Left renal cortex interstitium (tissue), 4 donors: ENCODE data around the gene RAB33A. TPM values are rescaled to one million over a fixed set of nuclear protein-coding genes. Genes with fewer than 3 reads are reported as not detected.

Experiments used
- DNase-seq, 4 donors: peaks; one replicate each; pipeline ENCODE4 v3.0.0-alpha.2; 2013; ENCODE audit warnings: low read depth in 4 of 4, low spot score in 2 of 4, missing footprints in 1 of 4
- polyA plus RNA-seq, 4 donors: library from polyadenylated mRNA; unstranded; fragments of 120-200 nt; gene quantifications; one replicate each; pipeline ENCODE4 v1.2.1, GENCODE V29; 2013; ENCODE audit not compliant: insufficient read length in 4 of 4

The RAB33A gene
- polyA plus RNA-seq, 4 donors: 0.51 to 0.96 (median 0.76) TPM

DNA sequence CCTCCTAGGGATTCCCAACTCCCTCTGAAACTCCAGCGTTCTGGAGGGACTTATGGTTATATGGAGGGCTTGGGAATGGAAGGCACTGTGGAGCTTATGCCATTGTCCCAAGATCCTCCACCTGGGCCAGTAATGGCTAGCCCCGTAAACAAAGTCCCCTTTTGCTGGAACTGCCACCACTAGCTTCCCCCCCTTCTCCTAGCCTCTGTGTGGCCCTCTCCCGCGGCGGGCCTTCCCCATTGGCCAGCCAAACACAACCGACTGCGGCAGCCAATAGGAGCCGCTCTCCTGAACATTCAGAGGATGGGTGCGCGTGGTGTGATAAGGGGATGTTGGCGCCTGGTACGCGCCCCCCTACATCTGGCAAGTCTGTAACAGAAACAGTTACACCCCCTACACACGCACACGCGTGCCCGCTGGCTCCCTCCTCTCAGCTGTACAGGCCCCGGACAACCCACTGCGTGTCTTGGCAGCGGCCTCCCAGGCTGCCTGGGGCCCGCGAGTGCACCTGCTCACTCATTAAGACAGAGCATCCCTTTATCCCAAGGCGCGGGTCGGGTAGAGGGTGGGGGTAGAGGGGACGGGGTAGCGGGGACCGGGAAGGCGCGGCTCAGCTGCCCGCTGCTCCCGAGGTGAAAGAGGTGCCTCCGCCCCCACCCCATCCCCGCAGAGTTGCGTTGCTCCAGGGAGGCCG is 863 bp upstream of the RAB33A start:
- no peak for DNase-seq

DNA sequence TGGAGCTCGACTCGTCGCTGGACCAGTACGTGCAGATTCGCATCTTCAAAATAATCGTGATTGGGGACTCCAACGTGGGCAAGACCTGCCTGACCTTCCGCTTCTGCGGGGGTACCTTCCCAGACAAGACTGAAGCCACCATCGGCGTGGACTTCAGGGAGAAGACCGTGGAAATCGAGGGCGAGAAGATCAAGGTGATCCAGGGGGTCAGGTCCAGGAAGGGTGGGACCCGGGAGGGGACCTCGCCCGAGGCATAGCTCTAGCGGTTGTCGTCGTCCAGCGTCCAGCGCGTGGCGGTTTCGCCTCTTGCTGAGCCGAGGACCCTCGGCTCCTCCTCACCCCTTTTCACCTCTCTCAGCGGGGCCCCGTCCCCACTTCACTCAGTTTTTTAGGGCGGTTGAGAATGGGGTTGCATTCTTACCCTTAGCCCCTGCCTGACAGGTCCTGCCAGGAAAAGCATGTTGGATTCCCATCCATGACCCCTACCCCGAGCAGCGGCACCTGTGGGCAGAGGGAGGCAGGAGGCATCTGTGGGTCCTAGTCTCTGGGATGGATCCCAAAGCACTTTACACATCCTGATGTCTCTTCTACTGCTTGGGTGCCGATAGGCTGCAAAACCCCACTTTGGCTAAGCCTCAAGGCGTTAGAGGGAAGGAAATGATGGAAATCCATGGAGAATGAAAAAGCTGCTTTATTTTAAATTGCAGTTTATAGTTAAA is 524 bp downstream of the RAB33A start:
- no peak for DNase-seq

DNA sequence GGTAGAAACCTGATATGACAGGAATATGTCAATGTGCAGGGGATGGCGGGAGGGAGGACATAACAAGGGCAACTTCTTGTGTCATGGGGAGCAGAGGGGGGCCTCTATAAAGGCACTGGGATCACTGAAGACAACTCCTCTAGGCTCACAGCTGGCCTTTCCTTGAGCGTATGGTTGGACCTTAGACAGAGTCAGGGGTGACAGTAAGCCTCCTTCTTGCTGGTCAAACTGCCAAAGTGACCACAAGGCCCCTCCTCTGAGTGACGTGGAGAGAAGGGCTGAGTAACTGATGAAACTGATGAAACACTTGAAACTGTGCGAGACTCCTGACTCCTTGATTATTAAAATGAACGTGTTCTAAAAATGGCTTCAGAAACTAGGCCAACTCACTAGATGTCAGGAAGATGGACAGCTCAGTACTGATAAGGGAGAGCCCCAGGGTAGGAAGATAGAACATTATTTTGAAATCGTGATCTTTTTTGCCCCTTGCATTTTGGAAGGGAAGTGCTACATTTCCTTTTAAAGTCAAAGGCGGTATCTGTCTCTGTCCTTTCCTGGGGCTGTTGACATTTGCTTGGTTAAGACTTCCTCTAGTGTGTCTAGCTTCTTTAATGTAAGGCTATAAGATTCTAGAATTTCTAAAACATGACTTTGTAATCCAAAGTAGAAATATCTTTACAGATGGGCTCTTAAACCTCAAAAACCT is 1.6 kb downstream of the RAB33A start:
- no peak for DNase-seq

DNA sequence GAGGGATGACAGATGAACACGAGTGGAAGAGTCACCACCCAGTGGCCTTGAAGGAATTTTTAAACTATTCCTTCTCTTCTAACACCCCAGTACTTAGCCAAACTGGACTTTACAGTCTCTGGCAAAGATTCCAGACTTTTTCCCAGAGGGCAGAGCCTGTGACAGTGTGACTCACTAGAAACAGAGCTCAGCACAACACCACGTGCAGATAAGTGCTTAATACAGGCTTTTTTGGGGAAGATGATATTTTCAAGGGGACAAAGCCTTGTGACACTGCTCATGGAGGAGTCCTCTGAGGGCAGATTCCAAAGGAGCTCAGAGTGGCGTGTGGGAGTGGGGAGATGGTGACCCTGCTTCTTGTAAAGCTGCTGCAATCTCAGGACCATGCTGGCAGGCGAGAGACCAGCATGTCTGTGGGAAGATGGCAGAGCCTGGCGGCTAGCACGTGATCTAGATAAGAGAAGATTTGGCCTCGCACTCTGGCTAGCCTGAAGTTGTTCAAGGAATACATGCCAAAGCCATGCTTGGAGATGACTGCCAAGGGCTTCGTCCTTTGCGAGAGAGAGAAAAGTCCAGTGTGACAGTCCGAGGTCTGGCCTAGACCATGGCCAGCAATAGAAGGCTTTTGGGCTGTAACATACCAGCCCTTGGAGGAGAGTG is 2.4 kb downstream of the RAB33A start:
- DNase-seq: no peak

DNA sequence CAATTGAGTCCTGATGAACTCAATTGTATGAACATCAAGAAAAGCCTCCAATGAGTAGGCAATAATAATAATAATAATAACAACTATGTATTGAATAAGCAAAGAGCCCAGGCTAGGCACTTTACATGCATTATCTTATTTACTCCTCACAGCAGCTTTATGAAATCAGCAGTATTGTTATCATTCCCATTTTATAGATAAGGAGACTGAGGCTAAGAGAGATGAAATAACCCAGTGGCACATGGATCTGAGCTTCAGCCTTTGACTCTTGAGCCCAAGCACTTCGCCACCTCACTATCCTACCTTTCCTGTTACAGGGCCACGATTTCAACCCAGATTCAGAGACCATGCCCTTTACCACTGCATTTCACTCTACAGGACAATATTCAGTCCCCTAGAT is 3.2 kb downstream of the RAB33A start:
- DNase-seq: no peak

DNA sequence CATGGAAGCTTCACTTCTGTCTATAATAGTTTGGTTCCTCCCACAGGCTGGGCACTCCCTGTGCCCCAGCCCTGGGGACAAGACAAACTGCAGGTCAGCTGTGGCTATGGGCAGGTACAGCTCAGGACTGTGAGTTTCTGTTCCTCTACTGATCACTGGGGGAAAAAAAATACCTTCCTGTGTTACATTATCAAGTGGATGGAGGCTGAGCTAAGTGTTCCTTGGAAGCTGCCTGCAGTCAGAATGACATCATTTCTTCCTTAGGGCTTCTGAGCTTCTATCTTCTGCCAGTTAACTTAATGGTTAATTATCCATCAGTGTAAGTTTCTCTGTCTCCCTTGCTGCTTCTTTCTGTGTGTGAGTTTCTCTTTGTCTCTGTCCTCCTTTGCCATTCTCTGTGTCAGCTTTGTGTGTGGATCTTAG is 4.6 kb downstream of the RAB33A start:
- no peak for DNase-seq

DNA sequence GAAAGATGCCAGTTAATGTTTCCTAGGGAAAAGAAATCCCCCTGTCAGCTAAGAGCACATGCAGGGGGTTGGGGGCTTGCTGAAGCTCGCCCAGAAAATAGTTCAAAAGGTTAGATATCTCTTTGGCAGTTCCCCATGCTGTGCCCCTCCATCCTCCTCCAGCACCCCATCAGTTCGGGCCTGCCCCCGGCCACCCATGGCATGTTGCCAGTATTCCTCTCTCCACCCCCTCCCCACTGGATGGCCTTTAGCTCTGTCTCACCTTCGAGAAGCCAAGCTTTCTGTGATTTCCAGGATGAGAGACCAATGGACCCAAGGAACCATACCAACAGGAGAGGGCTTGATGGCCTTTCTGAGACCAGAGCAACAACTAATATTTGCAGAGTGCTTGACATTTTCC is 5.2 kb downstream of the RAB33A start:
- DNase-seq: no peak

DNA sequence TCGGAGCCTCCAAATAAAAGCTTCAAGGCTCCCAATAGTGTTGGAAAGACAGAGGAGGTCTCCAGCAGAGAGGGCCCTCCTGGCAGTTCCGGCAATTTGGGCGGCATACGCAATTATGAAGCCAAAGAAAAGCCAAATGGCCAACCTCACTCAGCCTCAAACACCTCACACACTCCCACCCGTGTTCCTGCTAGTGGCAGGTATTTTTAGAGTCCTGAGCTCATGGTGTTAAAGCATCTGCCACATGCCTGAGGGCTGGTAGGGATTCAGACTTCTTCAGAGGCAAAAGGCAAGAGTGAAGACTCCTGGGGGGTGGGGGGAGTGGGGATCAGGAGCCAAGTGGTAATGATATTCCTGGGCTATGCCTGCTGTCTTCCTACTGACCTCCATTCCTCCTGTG is 7.4 kb downstream of the RAB33A start:
- no peak for DNase-seq

DNA sequence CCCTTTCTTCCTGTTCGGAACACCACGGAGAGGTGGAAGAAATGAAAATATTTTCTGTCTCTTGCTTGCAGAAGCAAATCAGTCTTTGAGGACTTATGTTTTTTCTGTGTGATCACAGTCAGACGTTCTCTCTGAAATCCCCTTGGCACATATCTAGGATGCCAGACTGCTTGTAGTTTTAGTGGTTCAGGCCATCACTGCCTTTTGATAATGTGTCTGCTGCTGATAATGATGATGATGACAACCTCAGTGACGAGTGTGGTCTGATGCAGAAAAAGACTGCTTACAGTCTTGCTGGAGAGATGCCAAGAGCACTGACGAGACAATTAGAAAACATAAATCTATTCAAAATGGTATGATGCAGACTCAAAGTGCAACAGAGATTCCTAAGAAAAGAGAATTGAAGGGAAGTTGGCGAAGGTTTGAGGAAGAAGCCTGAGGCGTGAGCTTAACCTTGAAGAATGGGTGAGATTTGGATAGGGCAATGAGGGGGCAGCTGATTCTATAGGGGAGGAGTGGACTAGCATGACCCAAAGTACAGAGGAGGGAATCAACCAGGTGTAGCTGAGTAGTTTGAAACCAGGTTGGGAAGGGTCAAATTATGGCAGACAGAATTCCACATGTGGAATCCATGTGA is 7.9 kb downstream of the RAB33A start:
- DNase-seq: no peak

DNA sequence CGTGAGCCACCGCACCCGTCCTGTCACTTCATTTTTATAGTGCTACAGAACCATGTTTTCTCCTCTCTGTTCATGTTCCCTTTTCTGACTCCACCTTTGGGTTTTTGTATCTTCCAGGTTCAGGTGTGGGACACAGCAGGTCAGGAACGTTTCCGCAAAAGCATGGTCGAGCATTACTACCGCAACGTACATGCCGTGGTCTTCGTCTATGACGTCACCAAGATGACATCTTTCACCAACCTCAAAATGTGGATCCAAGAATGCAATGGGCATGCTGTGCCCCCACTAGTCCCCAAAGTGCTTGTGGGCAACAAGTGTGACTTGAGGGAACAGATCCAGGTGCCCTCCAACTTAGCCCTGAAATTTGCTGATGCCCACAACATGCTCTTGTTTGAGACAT is 12.4 kb downstream of the RAB33A start:
- DNase-seq: no peak

DNA sequence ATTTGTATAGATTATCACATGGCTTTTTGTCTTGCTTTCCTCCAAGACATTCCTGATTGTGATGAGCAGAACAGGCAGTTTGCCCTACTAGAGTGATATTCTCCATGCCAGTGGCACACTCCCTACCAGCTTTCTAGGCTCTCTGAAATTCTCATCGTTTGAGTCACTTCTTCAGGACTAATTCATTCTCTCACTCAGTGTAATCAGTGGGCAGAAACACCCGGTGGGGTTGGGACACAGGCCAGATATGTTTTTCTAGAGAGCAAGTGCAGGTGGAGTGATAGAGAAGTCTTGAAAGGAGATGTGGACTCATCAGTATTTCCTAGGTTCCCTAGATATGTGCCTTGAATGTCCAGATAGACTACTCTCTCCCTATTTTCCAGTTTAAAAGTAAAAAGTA is 13.1 kb downstream of the RAB33A start:
- DNase-seq: no peak

DNA sequence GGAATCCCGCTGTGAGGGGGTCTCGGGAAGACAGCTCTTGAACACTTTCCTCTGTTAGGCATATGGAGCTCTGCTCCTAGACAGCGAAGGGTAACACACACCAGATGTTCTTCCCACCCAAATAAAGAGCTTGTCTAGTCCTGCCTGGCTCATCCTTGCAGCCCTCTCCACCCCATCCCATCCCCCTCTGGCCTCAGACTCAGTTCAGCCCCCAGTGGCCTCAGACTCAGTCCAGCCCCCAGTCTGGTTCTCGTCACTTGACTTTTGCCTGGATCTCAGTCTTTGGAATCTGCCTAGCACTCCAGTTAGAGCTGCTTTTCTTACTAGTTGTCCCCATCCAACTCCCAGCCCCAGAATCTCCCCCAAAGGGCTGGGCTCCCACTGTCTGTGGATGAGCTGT is 14.9 kb downstream of the RAB33A start:
- DNase-seq: no peak

DNA sequence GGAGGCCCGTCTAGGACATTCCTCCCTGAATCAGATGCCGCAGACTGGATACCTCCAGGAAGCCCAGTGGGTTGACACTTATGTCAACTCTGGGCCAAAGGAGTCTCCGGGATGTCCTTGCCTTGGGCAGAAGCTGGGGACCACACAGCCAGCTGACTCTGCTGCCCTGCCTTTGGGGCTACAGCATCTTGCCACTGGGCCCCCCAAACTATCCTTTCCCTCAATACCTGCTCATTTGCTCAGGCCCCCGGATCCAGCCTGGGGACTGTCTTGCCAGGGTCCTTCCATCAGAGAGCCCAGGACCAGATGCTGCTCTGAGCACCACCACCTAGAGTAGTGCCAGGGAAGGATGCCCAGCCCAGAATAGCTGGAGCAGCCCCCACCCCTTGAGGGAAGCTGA is 19.0 kb downstream of the RAB33A start:
- no peak for DNase-seq

DNA sequence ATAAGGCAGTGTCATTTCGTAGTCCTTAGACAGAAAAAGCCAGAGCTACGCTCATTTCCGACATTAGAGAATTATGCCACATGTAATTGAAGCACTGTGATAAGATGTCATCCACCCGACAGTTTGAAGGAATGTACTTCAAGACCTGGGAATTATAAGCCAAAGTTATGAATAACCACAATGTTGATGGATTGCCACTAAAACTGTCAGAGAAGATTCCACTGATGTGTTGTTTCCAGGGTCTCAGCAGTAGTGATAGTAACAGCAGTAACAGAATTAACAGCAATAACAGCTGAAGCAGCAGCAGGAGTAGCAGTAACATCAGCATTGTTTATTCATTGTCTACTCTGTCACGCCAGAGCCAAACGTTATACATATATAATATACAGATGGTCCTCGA is 24.7 kb downstream of the RAB33A start:
- DNase-seq: no peak

DNA sequence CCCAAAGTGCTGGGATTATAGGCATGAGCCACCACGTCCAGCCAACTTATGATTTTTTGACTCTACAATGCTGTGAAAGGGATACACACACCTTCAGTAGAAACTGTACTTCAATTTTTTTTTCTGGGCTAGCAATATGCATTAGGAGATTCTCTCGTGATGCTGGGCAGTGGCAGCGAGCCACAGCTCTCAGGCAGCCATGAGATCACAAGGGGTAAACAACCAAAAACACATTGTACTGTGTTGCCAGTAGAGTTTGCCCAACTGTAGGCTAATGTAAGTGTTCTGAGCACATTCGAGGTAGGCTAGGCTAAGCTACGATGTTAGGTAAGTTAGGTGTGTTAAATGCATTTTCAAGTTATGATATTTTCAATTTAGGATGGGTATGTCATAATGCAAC is 25.7 kb downstream of the RAB33A start:
- DNase-seq: no peak

DNA sequence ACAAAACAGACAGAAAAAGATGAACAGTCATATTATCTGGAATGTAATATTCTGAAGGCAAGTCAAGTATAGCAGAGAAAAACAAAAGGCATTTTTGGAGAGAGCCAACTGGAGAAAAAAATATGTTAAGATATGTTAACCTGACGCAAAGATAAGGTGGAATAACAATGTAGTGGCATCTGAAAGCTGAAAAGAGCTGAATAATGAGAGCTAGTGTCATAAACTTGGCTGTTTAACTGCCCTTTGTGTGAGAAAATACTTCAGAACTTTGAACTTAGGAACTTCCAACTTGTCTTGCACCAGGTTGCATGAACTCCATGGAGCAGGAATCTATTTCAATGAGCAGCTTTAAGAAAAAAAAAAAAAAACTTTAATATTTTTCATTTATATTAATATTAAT is 32.9 kb downstream of the RAB33A start:
- DNase-seq: no peak

DNA sequence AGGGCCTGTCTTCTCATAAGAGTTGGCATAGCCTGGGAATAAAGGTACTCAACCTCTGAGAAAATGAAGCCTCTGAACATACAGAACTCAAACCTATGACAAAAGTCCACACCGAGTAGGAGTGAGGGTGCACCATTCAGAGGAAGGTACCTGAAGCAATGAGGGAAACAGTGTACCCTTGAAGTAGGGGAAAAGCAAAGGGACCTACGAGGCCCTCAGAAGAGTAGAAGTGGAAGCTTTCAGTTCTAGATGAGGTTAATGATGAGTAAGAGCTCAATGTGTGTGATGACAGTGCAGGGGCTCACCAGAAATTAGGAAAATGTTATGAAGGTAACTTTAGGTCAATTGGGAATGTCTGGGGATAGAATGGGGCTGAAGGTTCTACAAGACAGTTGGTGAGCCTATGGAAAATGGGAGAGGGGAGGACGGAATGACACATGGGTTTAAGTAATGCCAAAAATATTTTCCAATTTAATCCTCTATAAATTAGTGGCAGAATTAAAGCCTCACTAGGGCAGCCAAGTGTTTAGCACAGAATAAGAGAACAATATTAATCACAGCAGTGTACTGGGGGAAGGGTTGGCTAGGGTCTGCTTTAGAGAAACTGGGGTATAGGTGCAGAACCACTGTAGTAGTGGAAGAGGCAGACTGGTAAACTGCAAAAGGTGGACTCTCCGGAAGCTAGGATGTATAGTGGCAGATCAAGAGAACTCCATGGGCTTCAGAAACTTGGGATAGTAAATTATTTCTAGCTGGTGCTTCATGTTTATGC is 39.8 kb downstream of the RAB33A start:
- DNase-seq: no peak

DNA sequence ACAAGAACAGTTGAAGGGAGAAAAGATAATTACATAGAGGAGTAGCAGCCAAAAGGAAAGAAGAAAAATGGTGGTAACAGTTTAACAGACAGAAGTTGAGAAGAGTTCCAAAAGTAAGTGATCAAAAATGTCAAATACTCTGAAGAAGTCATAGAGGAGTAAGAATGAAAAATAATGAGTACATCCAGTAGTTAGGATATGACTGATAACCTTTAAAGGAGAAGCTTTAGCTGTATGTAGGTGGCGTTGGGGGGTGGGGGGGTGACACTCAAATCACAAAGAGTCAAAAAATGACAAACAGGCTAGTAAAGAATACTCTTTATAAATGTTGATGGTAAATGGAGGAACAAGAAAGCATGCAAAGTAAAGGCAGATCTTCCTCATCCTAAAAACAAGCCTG is 40.6 kb downstream of the RAB33A start:
- no peak for DNase-seq

DNA sequence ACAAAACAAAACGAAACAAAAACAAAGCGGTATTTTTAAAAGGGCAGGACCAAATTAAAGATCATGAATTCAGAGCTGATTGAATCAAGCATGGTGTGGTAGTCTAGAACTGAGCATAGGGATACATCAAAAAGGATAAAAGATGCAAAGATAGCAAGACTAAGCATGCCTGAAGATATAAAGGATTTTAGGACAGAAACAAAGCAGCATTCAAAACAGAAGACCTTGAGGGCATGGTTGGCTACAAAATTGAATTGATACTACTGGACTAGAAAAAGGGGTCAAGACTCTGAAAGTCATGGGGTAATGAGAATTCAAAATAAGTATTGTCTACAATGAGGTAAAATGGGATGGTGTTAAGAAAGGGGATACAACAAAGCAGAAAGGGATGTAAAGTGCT is 41.6 kb downstream of the RAB33A start:
- DNase-seq: no peak

DNA sequence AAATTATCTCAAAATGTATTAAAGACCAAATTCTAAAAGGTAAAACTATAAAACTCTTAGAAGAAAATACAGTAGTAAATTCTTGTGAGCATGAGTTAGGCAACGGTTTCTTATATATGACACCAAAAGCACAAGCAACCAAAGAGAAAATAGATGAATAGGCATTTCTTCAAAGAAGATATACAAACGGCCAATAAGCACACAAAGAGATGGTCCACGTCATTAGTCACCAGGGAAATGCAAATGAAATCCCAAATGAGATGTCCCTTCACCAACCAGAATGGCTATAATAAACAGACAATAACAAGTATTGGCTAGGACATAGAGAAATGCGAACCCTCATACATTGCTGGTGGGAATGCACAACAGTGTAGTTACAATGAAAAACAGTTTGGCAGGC is 44.6 kb downstream of the RAB33A start:
- DNase-seq: no peak
